Measurements from ENCODE around the gene OR13A1. TPM values are rescaled to one million over a fixed set of nuclear protein-coding genes. Genes with fewer than 3 reads are reported as not detected.
A peak's percentile ranks its signal among the peaks of the same experiment; 100 is the strongest.
"Not testable (repeated sequence)": the region's sequence is repeated elsewhere in the genome, so short reads cannot be mapped to it uniquely, and the experiment has no call there.

Gene OR13A1
- total RNA-seq, 2 donors from 2014 or later: 0.10 TPM; not detected in 1

DNA sequence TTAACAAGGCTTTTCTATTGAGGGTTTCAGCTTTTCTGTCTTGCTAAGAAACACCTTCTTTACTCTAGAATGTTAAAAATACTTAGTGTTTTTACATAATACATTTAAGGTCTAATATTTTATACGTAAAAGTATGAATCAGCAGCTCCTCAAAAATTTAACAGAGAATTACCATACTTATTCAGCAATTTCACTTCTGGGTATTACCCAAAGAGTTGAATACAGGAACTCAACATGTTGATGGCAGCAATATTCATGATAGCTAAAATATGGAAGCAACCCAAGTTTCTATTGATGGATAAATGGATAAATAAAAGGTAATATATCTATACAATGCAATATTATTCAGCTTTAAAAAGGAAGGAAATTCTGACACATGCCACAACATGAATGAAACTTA, 9.7 kb upstream of the OR13A1 start:
- no peaks in the 10 kb centered on the region for H3K9me3 ChIP-seq (ENCODE audit: control insufficient read depth, low read length, poor library complexity, severe bottlenecking)
- Mint-ChIP-seq H3K4me3 (no peak overlapping the region), H3K27me3 (no peaks in the 10 kb centered on the region), H3K36me3 (ENCODE audit: low read depth) (peaks cover 2% of the 10 kb centered on the region), H3K27ac (no peak overlapping the region), H3K4me1 (no peaks in the 10 kb centered on the region)
- ATAC-seq (no peak), DNase-seq (no peak)

GRCh38 chr10:45319702-45320101, 4.3 kb upstream of the OR13A1 start:
- Mint-ChIP-seq H3K4me3 (no peak overlapping the region), H3K36me3 (ENCODE audit: low read depth) (peaks cover 2% of the 10 kb centered on the region), H3K27me3 (no peaks in the 10 kb centered on the region), H3K27ac (no peak overlapping the region), H3K4me1 (no peaks in the 10 kb centered on the region)
- ATAC-seq (no peak), DNase-seq (no peak)
- no peaks in the 10 kb centered on the region for H3K9me3 ChIP-seq (ENCODE audit: control insufficient read depth, low read length, poor library complexity, severe bottlenecking)

- no peaks in the 10 kb centered on the region for H3K9me3 ChIP-seq (ENCODE audit: control insufficient read depth, low read length, poor library complexity, severe bottlenecking)
- no peaks in the 10 kb centered on the region for H3K4me1 Mint-ChIP-seq
- no peak for DNase-seq
- no peak for ATAC-seq
- no peak overlapping the region for H3K27ac Mint-ChIP-seq
- no peak overlapping the region for H3K4me3 Mint-ChIP-seq
- H3K36me3 Mint-ChIP-seq (ENCODE audit: low read depth): peaks cover 3% of the 10 kb centered on the region
- no peaks in the 10 kb centered on the region for H3K27me3 Mint-ChIP-seq
Observed at GRCh38 chr10:45313264-45313873, 2.0 kb downstream of the OR13A1 start.

GRCh38 chr10:45308707-45309106, 6.7 kb downstream of the OR13A1 start:
- peaks cover 3% of the 10 kb centered on the region for H3K36me3 Mint-ChIP-seq (ENCODE audit: low read depth)
- DNase-seq (no peak), ATAC-seq (no peak)
- H3K9me3 ChIP-seq (ENCODE audit: control insufficient read depth, low read length, poor library complexity, severe bottlenecking): no peaks in the 10 kb centered on the region
- H3K27ac Mint-ChIP-seq: no peak overlapping the region
- H3K27me3 Mint-ChIP-seq: peaks cover 19% of the 10 kb centered on the region
- no peaks in the 10 kb centered on the region for H3K4me1 Mint-ChIP-seq
- no peak overlapping the region for H3K4me3 Mint-ChIP-seq

- no peak overlapping the region for H3K27ac Mint-ChIP-seq
- no peaks in the 10 kb centered on the region for H3K9me3 ChIP-seq (ENCODE audit: control insufficient read depth, low read length, poor library complexity, severe bottlenecking)
- peaks cover 8% of the 10 kb centered on the region for H3K4me1 Mint-ChIP-seq
- H3K4me3 Mint-ChIP-seq: no peak overlapping the region
- ATAC-seq: no peak
- H3K27me3 Mint-ChIP-seq: peaks cover 38% of the 10 kb centered on the region
- DNase-seq: no peak
- peaks cover 2% of the 10 kb centered on the region for H3K36me3 Mint-ChIP-seq (ENCODE audit: low read depth)
Observed at GRCh38 chr10:45302573-45302972, 12.8 kb downstream of the OR13A1 start.

GRCh38 chr10:45298341-45298955, 17.0 kb downstream of the OR13A1 start:
- H3K36me3 Mint-ChIP-seq (ENCODE audit: low read depth): not testable (repeated sequence)

DNA sequence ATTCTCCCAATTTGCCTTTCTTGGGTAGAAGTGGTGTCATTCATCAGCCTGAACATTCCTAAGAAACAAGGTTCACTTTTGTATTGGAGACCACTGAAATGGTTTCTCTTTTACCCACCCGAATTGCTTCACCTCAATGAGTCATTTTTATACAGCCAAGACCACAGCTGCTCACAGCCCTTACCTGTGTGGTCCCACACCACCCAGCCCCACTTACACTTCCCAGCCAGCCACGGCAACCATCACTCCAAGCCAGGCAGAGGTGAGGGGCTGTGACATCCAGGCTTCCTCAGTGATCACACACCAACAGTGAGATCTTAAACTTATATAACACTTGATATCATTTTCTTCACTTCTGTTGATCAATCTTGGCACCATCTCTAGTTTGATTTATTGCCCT, 20.7 kb downstream of the OR13A1 start:
- H3K9me3 ChIP-seq (ENCODE audit: control insufficient read depth, low read length, poor library complexity, severe bottlenecking): no peaks in the 10 kb centered on the region
- Mint-ChIP-seq H3K4me1 (peaks cover 12% of the 10 kb centered on the region), H3K27me3 (no peaks in the 10 kb centered on the region), H3K36me3 (ENCODE audit: low read depth) (no peaks in the 10 kb centered on the region), H3K27ac (no peak overlapping the region), H3K4me3 (no peak overlapping the region)
- DNase-seq (no peak), ATAC-seq (no peak)

More at GRCh38 chr10:45298341-45298955, 17.0 kb downstream of the OR13A1 start:
- not testable (repeated sequence) for ATAC-seq; DNase-seq; H3K4me1 Mint-ChIP-seq; H3K9me3 ChIP-seq (ENCODE audit: control insufficient read depth, low read length, poor library complexity, severe bottlenecking)
- Mint-ChIP-seq H3K27ac (peak overlapping the region; percentile 10), H3K27me3 (peaks cover 17% of the 10 kb centered on the region), H3K4me3 (peak overlapping the region; percentile 77)

DNA sequence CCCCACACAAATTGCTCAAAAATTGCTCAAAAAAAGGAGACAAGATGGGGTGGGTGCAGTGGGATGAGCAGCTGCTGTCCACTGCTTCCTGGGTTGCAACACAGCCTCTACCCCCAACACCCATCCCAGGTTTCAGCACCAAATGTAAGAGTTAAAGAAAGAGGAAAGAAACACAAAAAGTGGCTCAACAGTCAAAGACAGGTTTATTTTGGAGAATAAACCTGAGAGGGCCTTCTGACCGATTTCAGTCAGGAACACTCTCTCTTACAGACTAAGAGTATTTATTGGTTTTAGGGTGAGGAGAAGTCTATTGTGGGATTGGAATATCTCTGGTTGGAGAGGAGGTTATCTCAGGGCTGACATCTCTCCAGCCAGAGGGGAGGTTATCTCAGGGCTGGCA, 28.4 kb downstream of the OR13A1 start:
- no peak for ATAC-seq
- H3K36me3 Mint-ChIP-seq (ENCODE audit: low read depth): peaks cover 2% of the 10 kb centered on the region

DNA sequence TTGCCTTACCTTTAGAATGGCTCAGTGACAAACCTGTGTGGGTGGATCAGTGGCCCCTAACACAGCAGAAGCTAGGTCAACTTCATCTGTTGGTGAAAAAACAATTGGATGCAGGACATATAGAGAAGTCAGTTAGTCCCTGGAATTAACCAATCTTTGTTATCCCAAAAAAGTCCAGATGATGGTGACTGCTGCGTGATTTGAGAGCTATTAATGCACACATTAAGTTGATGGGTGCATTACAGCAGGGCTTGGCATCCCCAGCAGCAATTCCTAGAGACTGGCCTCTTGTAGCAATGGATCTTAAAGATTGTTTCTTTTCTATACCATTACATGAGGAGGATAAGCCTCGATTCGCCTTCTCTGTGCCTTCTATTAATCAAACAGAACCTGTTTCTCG, 33.3 kb downstream of the OR13A1 start:
- no peaks in the 10 kb centered on the region for H3K9me3 ChIP-seq (ENCODE audit: control insufficient read depth, low read length, poor library complexity, severe bottlenecking)
- ATAC-seq: no peak
- Mint-ChIP-seq H3K36me3 (ENCODE audit: low read depth) (peaks cover 2% of the 10 kb centered on the region), H3K4me3 (no peak overlapping the region), H3K27me3 (peaks cover 24% of the 10 kb centered on the region), H3K27ac (no peak overlapping the region), H3K4me1 (peaks cover 2% of the 10 kb centered on the region)
- DNase-seq: no peak

More for the DNA sequence above, 28.4 kb downstream of the OR13A1 start:
- no peak overlapping the region for H3K27ac Mint-ChIP-seq
- H3K4me3 Mint-ChIP-seq: no peak overlapping the region
- no peaks in the 10 kb centered on the region for H3K9me3 ChIP-seq (ENCODE audit: control insufficient read depth, low read length, poor library complexity, severe bottlenecking)
- peaks cover 18% of the 10 kb centered on the region for H3K27me3 Mint-ChIP-seq
- DNase-seq: no peak
- peaks cover 2% of the 10 kb centered on the region for H3K4me1 Mint-ChIP-seq

- no peaks in the 10 kb centered on the region for H3K9me3 ChIP-seq (ENCODE audit: control insufficient read depth, low read length, poor library complexity, severe bottlenecking)
- ATAC-seq (no peak), DNase-seq (no peak)
- Mint-ChIP-seq H3K36me3 (ENCODE audit: low read depth) (peaks cover 2% of the 10 kb centered on the region), H3K4me3 (no peak overlapping the region), H3K27me3 (peaks cover 24% of the 10 kb centered on the region), H3K4me1 (peaks cover 2% of the 10 kb centered on the region), H3K27ac (no peak overlapping the region)
Observed at GRCh38 chr10:45280113-45280760, 35.2 kb downstream of the OR13A1 start.

- H3K4me3 Mint-ChIP-seq: no peak overlapping the region
- H3K4me1 Mint-ChIP-seq: peaks cover 2% of the 10 kb centered on the region
- H3K27me3 Mint-ChIP-seq: peaks cover 24% of the 10 kb centered on the region
- no peak overlapping the region for H3K27ac Mint-ChIP-seq
- no peaks in the 10 kb centered on the region for H3K9me3 ChIP-seq (ENCODE audit: control insufficient read depth, low read length, poor library complexity, severe bottlenecking)
- no peak for DNase-seq
- no peak for ATAC-seq
- H3K36me3 Mint-ChIP-seq (ENCODE audit: low read depth): peaks cover 2% of the 10 kb centered on the region
Observed at GRCh38 chr10:45279682-45280081, 35.7 kb downstream of the OR13A1 start.

DNA sequence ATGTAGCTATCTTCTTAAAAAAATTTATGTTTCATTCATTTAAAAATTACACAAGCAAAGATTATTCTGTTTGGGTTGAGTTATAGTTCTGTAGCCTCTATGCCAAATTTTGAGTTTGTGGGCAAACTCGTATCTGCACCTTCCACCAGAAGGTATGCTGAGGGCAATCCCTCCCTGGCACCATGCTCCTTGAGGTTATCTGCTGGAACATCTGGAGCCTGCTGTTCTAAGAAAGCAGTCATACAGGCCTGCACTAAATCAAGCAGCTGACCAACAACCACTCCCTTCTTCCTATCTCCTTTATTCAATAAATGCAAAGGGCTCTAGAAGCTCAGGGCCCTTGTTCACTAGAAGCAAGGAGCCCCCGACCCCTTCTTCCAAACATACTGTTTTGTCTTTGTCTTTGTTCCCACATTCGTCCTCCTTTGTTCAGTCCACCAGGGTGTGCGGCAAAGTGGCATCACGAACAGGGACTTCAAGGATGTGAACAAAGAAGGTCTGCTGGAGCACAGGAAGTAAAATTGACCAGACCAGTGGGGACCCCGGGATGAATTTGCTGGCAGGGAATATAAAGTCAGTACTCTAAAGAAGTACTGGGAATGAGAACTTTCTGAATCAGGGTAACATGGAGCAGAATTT, 36.4 kb downstream of the OR13A1 start:
- Mint-ChIP-seq H3K4me3 (no peak overlapping the region), H3K27ac (no peak overlapping the region), H3K4me1 (peaks cover 2% of the 10 kb centered on the region), H3K27me3 (peaks cover 18% of the 10 kb centered on the region), H3K36me3 (ENCODE audit: low read depth) (peaks cover under 1% of the 10 kb centered on the region)
- DNase-seq: no peak
- ATAC-seq: no peak
- H3K9me3 ChIP-seq (ENCODE audit: control insufficient read depth, low read length, poor library complexity, severe bottlenecking): no peaks in the 10 kb centered on the region

- DNase-seq; H3K4me1 Mint-ChIP-seq; H3K27ac Mint-ChIP-seq; H3K9me3 ChIP-seq (ENCODE audit: control insufficient read depth, low read length, poor library complexity, severe bottlenecking); ATAC-seq; H3K27me3 Mint-ChIP-seq; H3K4me3 Mint-ChIP-seq; H3K36me3 Mint-ChIP-seq (ENCODE audit: low read depth): not testable (repeated sequence)
Observed at GRCh38 chr10:45276146-45276545, 39.3 kb downstream of the OR13A1 start.

Data from T-helper 17 cell (primary cell).